Stimulated activated naive B cell treated with anti-CD40 and anti-IgM and Interleukin-4, amounts not matched to agents 10 μg/mL and 1 μg/mL and 100 μg/mL, for 72 hours (primary cell): ENCODE measurements around the gene GAST.
"Not testable (repeated sequence)": the region's sequence is repeated elsewhere in the genome, so short reads cannot be mapped to it uniquely, and the experiment has no call there.

Source experiments
- ATAC-seq, 2 donors: fragments of 150-1000 bp; cut with Tn5 transposase; replicated peaks; 2 replicates each; pipeline ENCODE4 v1.10.0; 2021; ENCODE audit warnings: moderate library complexity in 1 of 2
- DNase-seq: peaks from one replicate; pipeline ENCODE4 v3.0.0; 2021
- H3K27ac Mint-ChIP-seq: one replicate; pipeline ENCODE4 v1.8.0; 2022; ENCODE audit warnings: mild to moderate bottlenecking, mixed read lengths
- H3K27me3 Mint-ChIP-seq, 2 donors: one replicate each; pipeline ENCODE4 v1.8.0; 2022; ENCODE audit warnings: mixed read lengths in 2 of 2
- H3K36me3 Mint-ChIP-seq, 2 donors: one replicate each; pipeline ENCODE4 v1.8.0; 2022; ENCODE audit warnings: mixed read lengths in 2 of 2, mild to moderate bottlenecking in 1 of 2
- H3K4me1 Mint-ChIP-seq, 2 donors: one replicate each; pipeline ENCODE4 v1.8.0; 2022; ENCODE audit warnings: mixed read lengths in 2 of 2, mild to moderate bottlenecking in 1 of 2
- H3K4me3 Mint-ChIP-seq, 2 donors: one replicate each; pipeline ENCODE4 v1.8.0; 2022; ENCODE audit warnings: mild to moderate bottlenecking in 2 of 2, mixed read lengths in 2 of 2, moderate library complexity in 1 of 2
- H3K9me3 Mint-ChIP-seq, 2 donors: one replicate each; pipeline ENCODE4 v1.8.0; 2022; ENCODE audit warnings: mixed read lengths in 2 of 2, mild to moderate bottlenecking in 1 of 2

Gene GAST

DNA sequence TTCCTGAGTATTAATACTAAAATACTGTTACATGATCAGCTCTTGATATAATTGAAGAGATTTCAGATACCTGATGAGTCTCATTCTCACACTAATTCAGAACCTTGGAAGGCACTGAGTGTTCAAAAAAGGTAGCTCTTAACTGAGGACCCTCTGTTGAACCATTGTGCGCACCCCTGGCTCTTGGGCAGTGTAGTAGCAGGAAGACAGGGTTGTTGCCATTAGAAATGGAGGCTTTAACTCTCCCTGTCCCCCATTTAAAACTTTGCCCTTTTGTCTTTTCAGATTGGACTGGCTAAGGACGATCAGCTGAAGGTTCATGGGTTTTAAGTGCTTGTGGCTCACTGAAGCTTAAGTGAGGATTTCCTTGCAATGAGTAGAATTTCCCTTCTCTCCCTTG lies 21.6 kb upstream of the GAST start:
- DNase-seq, result no peak
- peak overlapping the region; percentile 100 for H3K27ac Mint-ChIP-seq
- peaks cover 22 to 45% of the 10 kb centered on the region in 2 donors for H3K4me1 Mint-ChIP-seq
- peaks cover 39 to 60% of the 10 kb centered on the region in 2 donors for H3K36me3 Mint-ChIP-seq
- H3K9me3 Mint-ChIP-seq, result no peaks in the 10 kb centered on the region
- no peaks in the 10 kb centered on the region for H3K27me3 Mint-ChIP-seq
- H3K4me3 Mint-ChIP-seq, result peak overlapping the region; percentile 95 to 99
- no peak for ATAC-seq

DNA sequence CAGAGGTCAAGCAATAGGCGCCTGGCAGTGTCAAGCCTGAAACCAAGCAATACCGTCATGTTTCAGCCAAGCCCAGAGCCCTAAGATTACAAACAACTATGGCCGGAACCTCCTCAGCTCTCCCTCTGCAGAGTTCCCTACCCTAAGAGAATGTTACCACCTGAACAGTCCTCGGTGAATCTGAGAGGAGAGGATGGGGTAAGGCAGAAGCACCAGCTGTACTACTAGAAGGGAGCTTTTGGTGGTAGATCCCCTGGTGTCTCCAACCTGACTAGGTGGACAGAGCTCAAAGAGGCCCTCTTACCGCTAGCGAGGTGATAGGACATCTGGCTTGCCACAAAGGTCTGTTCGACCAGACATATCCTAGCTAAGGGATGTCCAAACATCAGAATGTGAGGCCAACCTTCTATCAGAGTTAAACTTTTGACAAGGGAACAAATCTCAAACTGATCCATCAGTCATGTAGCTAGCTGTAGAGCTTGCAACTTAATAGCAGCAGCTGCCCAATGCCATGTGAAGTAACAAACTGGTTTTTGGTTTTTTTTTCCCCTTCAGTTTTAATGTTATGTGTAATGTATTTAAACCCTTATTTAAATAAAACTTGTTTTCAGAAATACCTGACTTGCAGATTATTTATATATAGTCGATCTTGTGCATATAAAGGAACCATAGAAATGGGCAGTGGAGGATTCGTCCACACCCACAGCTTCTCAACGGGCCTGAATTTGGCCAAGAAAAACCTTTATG lies 20.9 kb upstream of the GAST start:
- H3K9me3 Mint-ChIP-seq, result no peaks in the 10 kb centered on the region
- H3K4me3 Mint-ChIP-seq, result peak overlapping the region; percentile 33 to 99
- peaks cover 25 to 52% of the 10 kb centered on the region in 2 donors for H3K4me1 Mint-ChIP-seq
- H3K36me3 Mint-ChIP-seq, result peaks cover 42 to 65% of the 10 kb centered on the region in 2 donors
- H3K27me3 Mint-ChIP-seq, result no peaks in the 10 kb centered on the region
- H3K27ac Mint-ChIP-seq, result peak overlapping the region; percentile 100
- ATAC-seq (no peak), DNase-seq (no peak)

DNA sequence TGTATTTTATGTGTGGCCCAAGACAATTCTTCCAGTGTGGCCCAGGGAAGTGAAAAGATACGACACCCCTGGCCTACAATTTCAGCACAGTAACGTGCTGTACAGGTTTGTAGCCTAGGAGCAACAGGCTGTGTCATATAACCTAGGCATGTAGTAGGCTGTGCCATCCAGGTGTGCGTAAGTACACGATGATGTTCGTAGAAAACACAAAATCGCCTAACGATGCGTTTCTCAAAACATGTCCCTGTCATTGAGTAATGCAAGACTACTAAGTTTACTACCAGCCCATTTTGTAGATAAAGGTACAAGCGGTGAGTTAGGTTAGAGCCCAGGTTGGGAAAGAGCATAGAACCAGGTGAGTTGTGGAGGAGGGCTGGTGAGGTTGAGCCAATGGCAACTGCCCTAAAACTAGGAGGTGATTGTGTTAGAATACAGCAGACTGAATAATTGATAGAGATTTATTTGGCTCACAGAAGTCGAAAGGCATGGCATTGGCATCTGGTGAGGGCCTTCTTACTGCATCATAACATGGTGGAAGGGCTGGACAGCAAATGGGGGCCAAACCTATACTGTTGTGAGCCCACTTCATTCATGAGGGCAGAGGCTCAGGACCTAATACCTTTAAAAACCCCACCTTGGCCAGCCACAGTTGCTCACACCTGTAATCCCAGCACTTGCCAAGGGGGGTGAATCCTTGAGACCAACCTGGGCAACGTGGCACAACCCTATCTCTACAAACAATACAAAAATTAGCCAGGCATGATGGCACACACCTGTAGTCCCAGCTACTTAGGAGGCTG lies 19.2 kb upstream of the GAST start:
- Mint-ChIP-seq H3K36me3 (peaks cover 42 to 65% of the 10 kb centered on the region in 2 donors), H3K4me1 (peaks cover 27 to 45% of the 10 kb centered on the region in 2 donors), H3K4me3 (peak overlapping the region in 1 of 2 donors; percentile 39), H3K27me3 (no peaks in the 10 kb centered on the region), H3K27ac (peak overlapping the region; percentile 93), H3K9me3 (no peaks in the 10 kb centered on the region)
- ATAC-seq, result no peak
- no peak for DNase-seq

- peaks cover 28 to 47% of the 10 kb centered on the region in 2 donors for H3K36me3 Mint-ChIP-seq
Measured at GRCh38 chr17:41695134-41695661, 16.9 kb upstream of the GAST start.

GRCh38 chr17:41695954-41696757 lies 16.0 kb upstream of the GAST start:
- peak; percentile 40 for DNase-seq
- Mint-ChIP-seq H3K4me3 (no peak overlapping the region), H3K4me1 (peaks cover 19 to 24% of the 10 kb centered on the region in 2 donors), H3K27me3 (no peaks in the 10 kb centered on the region), H3K36me3 (peaks cover 24 to 37% of the 10 kb centered on the region in 2 donors), H3K9me3 (no peaks in the 10 kb centered on the region), H3K27ac (no peak overlapping the region)
- peak; percentile 51 to 75 for ATAC-seq

More at GRCh38 chr17:41695134-41695661, 16.9 kb upstream of the GAST start:
- DNase-seq (no peak), ATAC-seq (no peak)
- Mint-ChIP-seq H3K27ac (no peak overlapping the region), H3K9me3 (no peaks in the 10 kb centered on the region), H3K27me3 (no peaks in the 10 kb centered on the region), H3K4me3 (peak overlapping the region in 1 of 2 donors; percentile 14), H3K4me1 (peaks cover 19 to 24% of the 10 kb centered on the region in 2 donors)

GRCh38 chr17:41697122-41697962 lies 14.8 kb upstream of the GAST start:
- Mint-ChIP-seq H3K4me3 (no peak overlapping the region), H3K4me1 (peaks cover 13 to 15% of the 10 kb centered on the region in 2 donors), H3K27ac (no peak overlapping the region), H3K9me3 (no peaks in the 10 kb centered on the region), H3K36me3 (peaks cover 16 to 27% of the 10 kb centered on the region in 2 donors), H3K27me3 (no peaks in the 10 kb centered on the region)
- no peak for ATAC-seq
- no peak for DNase-seq

GRCh38 chr17:41700843-41701242 lies 11.3 kb upstream of the GAST start:
- ATAC-seq, H3K36me3 Mint-ChIP-seq, H3K27me3 Mint-ChIP-seq, H3K4me1 Mint-ChIP-seq, H3K9me3 Mint-ChIP-seq, H3K4me3 Mint-ChIP-seq, DNase-seq, H3K27ac Mint-ChIP-seq: not testable (repeated sequence)

DNA sequence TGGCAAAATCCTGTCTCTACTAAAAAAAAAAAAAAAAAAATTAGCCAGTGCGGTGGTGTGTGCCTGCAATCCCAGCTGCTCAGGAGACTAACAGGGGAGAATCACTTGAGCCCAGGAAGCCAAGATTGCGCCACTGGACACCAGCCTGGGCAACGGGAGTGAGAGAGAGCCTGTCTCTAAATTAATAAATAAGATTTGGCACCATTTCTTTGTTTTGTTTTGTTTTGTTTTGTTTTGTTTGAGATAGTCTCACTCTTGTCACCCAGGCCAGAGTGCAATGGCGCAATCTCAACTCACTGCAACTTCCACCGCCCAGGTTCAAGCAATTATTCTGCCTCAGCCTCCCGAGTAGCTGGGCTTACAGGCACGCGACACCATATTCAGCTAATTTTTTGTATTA lies 9.4 kb upstream of the GAST start:
- ATAC-seq (no peak), DNase-seq (no peak)
- peaks cover 5 to 11% of the 10 kb centered on the region in 2 donors for H3K27me3 Mint-ChIP-seq
- H3K9me3 Mint-ChIP-seq, result no peaks in the 10 kb centered on the region
- no peak overlapping the region for H3K27ac Mint-ChIP-seq
- no peaks in the 10 kb centered on the region for H3K36me3 Mint-ChIP-seq
- H3K4me1 Mint-ChIP-seq, result peaks cover 0 to 1% of the 10 kb centered on the region in 2 donors
- H3K4me3 Mint-ChIP-seq, result no peak overlapping the region

- Mint-ChIP-seq H3K27ac (no peak overlapping the region), H3K4me3 (no peak overlapping the region), H3K9me3 (peaks cover 0 to 4% of the 10 kb centered on the region in 2 donors), H3K36me3 (no peaks in the 10 kb centered on the region), H3K4me1 (peaks cover 0 to 1% of the 10 kb centered on the region in 2 donors), H3K27me3 (peaks cover 13 to 19% of the 10 kb centered on the region in 2 donors)
- DNase-seq (no peak), ATAC-seq (no peak)
Measured at GRCh38 chr17:41705271-41705991, 6.7 kb upstream of the GAST start.

DNA sequence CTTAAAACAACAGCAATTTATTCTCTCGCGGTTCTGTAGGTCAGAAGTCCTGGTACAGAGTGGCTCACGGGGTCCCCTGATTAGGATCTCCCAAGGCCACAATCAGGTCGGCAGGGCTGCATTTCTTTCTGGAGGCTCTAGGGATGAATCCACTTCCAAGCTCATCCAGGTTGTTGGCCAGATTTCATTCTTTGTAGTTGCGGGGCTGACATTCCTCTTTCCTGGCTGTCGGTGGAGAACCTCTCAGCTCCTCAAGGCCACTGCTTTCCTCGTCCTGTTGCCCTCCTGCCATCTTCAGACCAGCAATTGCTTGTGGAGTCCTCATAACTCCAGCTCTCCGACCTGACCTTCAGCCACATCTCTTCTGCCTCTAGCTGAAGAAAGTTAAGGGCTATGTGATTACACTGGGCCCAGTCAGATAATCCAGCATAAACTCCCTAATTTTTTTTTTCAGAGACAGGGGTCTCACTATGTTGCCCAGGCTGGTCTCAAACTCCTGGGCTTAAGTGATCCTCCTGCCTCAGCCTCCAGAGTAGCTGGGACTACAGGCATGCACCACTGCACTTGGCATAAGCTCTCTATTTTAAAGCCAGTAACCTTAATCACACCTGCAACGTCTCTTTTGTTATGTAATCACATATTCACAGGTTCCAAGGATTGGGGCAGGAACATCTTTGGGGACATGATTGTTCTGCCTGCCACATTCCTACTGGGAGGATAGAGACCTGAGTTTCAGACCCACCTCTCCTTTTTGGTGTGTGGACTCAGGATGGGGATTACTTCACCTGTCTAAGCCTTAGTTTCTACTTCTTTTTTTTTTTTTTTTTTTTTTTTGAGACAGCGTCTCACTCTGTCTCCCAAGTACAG lies 4.1 kb upstream of the GAST start:
- no peak overlapping the region for H3K27ac Mint-ChIP-seq
- H3K4me1 Mint-ChIP-seq, result peaks cover 0 to 5% of the 10 kb centered on the region in 2 donors
- H3K27me3 Mint-ChIP-seq, result peaks cover 27 to 36% of the 10 kb centered on the region in 2 donors
- H3K4me3 Mint-ChIP-seq, result no peak overlapping the region
- no peaks in the 10 kb centered on the region for H3K36me3 Mint-ChIP-seq
- no peak for DNase-seq
- H3K9me3 Mint-ChIP-seq, result peaks cover 0 to 4% of the 10 kb centered on the region in 2 donors
- no peak for ATAC-seq

DNA sequence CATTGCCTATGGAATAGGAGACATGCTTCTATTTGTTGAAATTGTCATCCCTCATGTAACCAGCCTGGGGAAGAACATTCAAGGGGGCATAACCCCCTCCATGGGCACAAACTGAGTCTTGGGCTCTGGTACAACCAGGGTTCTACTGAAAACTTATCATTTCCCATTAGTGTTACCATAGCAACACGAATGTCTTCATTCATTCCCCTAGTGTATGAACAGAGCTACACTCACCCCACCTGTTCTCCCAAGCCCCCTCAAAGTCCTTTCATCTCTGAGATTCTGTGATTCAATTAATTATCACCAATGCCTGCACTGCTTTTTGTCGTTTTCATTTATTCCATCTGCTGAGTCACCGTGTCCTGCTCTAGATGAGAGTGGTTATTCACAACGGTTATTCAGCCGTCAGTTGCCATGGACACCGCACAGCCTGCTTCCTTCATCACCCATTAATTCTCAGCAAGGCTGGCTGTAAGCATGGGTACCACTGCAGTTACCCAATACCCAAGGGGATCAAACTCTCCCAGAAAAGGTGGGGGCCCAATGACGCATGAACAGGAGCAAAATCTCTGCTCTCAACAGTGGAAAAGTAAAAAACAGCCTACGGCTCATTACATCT lies 1.6 kb upstream of the GAST start:
- H3K27me3 Mint-ChIP-seq, result peaks cover 23 to 30% of the 10 kb centered on the region in 2 donors
- peaks cover 0 to 4% of the 10 kb centered on the region in 2 donors for H3K4me1 Mint-ChIP-seq
- peaks cover 0 to 4% of the 10 kb centered on the region in 2 donors for H3K9me3 Mint-ChIP-seq
- DNase-seq (no peak), ATAC-seq (peak; percentile 48 to 68)
- H3K36me3 Mint-ChIP-seq, result no peaks in the 10 kb centered on the region
- H3K27ac Mint-ChIP-seq, result no peak overlapping the region
- no peak overlapping the region for H3K4me3 Mint-ChIP-seq
